ENCODE results near the gene FAM90A26. TPM values are rescaled to one million over a fixed set of nuclear protein-coding genes. Genes with fewer than 3 reads are reported as not detected.
A peak's percentile ranks its signal among the peaks of the same experiment; 100 is the strongest.
"Not testable (repeated sequence)": the region's sequence is repeated elsewhere in the genome, so short reads cannot be mapped to it uniquely, and the experiment has no call there.

The FAM90A26 gene
- total RNA-seq, 1 donor from 2014 or later = not detected

DNA sequence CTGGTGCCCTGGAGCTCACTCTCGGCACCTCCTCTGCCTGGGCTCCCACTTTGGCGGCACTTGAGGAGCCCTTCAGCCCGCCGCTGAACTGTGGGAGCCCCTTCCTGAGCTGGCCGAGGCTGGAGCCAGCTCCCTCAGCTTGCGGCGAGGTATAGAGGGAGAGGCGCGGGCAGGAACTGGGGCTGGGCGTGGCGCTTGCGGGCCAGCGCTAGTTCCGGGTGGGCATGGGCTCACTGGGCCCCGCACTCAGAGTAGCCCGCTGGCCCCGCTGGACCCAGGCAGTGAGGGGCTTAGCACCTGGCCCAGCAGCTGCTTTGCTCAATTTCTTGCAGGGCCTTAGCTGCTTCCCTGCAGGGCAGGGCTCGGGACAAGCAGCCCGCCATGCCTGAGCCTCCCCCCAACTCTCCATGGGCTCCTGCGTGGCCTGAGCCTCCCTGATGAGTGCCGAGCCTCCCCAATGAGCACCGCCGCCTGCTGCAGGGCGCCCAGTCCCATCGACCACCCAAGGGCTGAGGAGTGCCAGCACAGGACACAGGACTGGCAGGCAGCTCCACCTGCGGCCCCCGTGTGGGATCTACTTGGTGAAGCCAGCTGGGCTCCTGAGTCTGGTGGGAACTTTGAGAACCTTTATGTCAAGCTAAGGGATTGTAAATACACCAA, 26.7 kb upstream of the FAM90A26 start:
- intact Hi-C loops (cut with micrococcal nuclease) = no loop called here
- CTCF ChIA-PET = no interaction called here

GRCh38 chr4:9146967-9147366, 23.2 kb upstream of the FAM90A26 start:
- CTCF ChIA-PET = no interaction called here
- ATAC-seq (ENCODE audit: low read depth) = no peak
- Mint-ChIP-seq H3K4me3 (no peak overlapping the region), H3K27ac (no peak overlapping the region), H3K27me3 (no peaks in the 10 kb centered on the region), H3K4me1 (peaks cover 3% of the 10 kb centered on the region), H3K36me3 (ENCODE audit: low read depth) (no peaks in the 10 kb centered on the region), H3K9me3 (no peaks in the 10 kb centered on the region)
- POLR2A ChIA-PET = no interaction called here
- no peak for DNase-seq
- intact Hi-C loops (cut with micrococcal nuclease) = no loop called here
- TF ChIP-seq, protein P1, sequence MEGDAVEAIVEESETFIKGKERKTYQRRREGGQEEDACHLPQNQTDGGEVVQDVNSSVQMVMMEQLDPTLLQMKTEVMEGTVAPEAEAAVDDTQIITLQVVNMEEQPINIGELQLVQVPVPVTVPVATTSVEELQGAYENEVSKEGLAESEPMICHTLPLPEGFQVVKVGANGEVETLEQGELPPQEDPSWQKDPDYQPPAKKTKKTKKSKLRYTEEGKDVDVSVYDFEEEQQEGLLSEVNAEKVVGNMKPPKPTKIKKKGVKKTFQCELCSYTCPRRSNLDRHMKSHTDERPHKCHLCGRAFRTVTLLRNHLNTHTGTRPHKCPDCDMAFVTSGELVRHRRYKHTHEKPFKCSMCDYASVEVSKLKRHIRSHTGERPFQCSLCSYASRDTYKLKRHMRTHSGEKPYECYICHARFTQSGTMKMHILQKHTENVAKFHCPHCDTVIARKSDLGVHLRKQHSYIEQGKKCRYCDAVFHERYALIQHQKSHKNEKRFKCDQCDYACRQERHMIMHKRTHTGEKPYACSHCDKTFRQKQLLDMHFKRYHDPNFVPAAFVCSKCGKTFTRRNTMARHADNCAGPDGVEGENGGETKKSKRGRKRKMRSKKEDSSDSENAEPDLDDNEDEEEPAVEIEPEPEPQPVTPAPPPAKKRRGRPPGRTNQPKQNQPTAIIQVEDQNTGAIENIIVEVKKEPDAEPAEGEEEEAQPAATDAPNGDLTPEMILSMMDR (IDR thresholded peaks at IDR 0.05) = no peak

More for the DNA sequence above, 26.7 kb upstream of the FAM90A26 start:
- TF ChIP-seq, protein P1 (IDR thresholded peaks at IDR 0.05) = no peak
- DNase-seq (no peak), ATAC-seq (ENCODE audit: low read depth) (no peak)
- H3K27ac Mint-ChIP-seq = no peak overlapping the region
- no peak overlapping the region for H3K4me3 Mint-ChIP-seq
- H3K9me3 Mint-ChIP-seq = no peaks in the 10 kb centered on the region
- no peaks in the 10 kb centered on the region for H3K36me3 Mint-ChIP-seq (ENCODE audit: low read depth)
- H3K27me3 Mint-ChIP-seq = no peaks in the 10 kb centered on the region
- POLR2A ChIA-PET = no interaction called here
- no peaks in the 10 kb centered on the region for H3K4me1 Mint-ChIP-seq

GRCh38 chr4:9147368-9147767, 22.8 kb upstream of the FAM90A26 start:
- H3K36me3 Mint-ChIP-seq (ENCODE audit: low read depth); H3K9me3 Mint-ChIP-seq; H3K27ac Mint-ChIP-seq; CTCF ChIA-PET; intact Hi-C loops (cut with micrococcal nuclease); H3K4me1 Mint-ChIP-seq; ATAC-seq (ENCODE audit: low read depth); DNase-seq; POLR2A ChIA-PET; H3K27me3 Mint-ChIP-seq; H3K4me3 Mint-ChIP-seq: not testable (repeated sequence)

GRCh38 chr4:9148611-9149409, 21.4 kb upstream of the FAM90A26 start:
- DNase-seq; H3K4me1 Mint-ChIP-seq; H3K27me3 Mint-ChIP-seq; ATAC-seq (ENCODE audit: low read depth); H3K9me3 Mint-ChIP-seq; POLR2A ChIA-PET; H3K36me3 Mint-ChIP-seq (ENCODE audit: low read depth); H3K27ac Mint-ChIP-seq; intact Hi-C loops (cut with micrococcal nuclease); H3K4me3 Mint-ChIP-seq; CTCF ChIA-PET: not testable (repeated sequence)

DNA sequence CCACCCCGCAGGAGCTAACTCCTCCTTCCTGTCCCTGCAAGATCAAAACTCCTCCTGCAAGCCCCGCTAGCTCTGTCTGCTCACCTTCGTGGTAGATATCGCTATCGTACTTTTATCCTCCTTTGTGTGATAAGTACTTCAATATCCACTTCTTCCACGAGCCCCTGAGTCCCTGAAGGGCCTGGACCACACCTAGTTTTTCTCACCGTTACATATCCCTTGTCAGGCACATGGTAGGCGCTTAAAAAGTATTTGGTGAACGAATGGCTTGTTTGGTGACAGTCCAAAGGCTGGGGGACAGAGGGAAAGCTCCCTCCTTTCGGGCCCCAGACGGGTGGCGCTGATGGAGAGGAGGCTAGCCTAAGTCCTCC, 18.4 kb upstream of the FAM90A26 start:
- H3K27ac Mint-ChIP-seq = peak overlapping the region; percentile 99

GRCh38 chr4:9152180-9153007, 17.8 kb upstream of the FAM90A26 start:
- intact Hi-C loops (cut with micrococcal nuclease); H3K36me3 Mint-ChIP-seq (ENCODE audit: low read depth): not testable (repeated sequence)

More for the DNA sequence above, 18.4 kb upstream of the FAM90A26 start:
- H3K36me3 Mint-ChIP-seq (ENCODE audit: low read depth); H3K27me3 Mint-ChIP-seq; H3K9me3 Mint-ChIP-seq; DNase-seq; intact Hi-C loops (cut with micrococcal nuclease); H3K4me1 Mint-ChIP-seq; CTCF ChIA-PET; ATAC-seq (ENCODE audit: low read depth): not testable (repeated sequence)
- POLR2A ChIA-PET = interaction anchor here (1.1 kb wide), 1 partner anchor 965 kb away, joined by 5 read pairs; the partner anchor contains the start of gene WDR1
- H3K4me3 Mint-ChIP-seq = peak overlapping the region; percentile 95

GRCh38 chr4:9153008-9153570, 17.1 kb upstream of the FAM90A26 start:
- H3K36me3 Mint-ChIP-seq (ENCODE audit: low read depth); intact Hi-C loops (cut with micrococcal nuclease); H3K9me3 Mint-ChIP-seq; H3K4me1 Mint-ChIP-seq; H3K27me3 Mint-ChIP-seq; CTCF ChIA-PET: not testable (repeated sequence)
- POLR2A ChIA-PET = interaction anchor here (1.1 kb wide), 1 partner anchor 964 kb away, joined by 5 read pairs; the partner anchor contains the start of gene WDR1
- Mint-ChIP-seq H3K27ac (peak overlapping the region; percentile 99), H3K4me3 (peak overlapping the region; percentile 95)
- DNase-seq (peak; percentile 94), ATAC-seq (ENCODE audit: low read depth) (peak; percentile 97)

More at GRCh38 chr4:9152180-9153007, 17.8 kb upstream of the FAM90A26 start:
- H3K9me3 Mint-ChIP-seq, H3K27me3 Mint-ChIP-seq, CTCF ChIA-PET, H3K4me1 Mint-ChIP-seq: not testable (repeated sequence)
- DNase-seq (peak; percentile 92), ATAC-seq (ENCODE audit: low read depth) (peak; percentile 78)
- POLR2A ChIA-PET = interaction anchor here (0.6 to 1.1 kb wide), 2 partner anchors 539 to 965 kb away, joined by 3 to 5 read pairs; partner anchors contain the start of gene WDR1
- Mint-ChIP-seq H3K27ac (peak overlapping the region; percentile 99), H3K4me3 (peak overlapping the region; percentile 95)

DNA sequence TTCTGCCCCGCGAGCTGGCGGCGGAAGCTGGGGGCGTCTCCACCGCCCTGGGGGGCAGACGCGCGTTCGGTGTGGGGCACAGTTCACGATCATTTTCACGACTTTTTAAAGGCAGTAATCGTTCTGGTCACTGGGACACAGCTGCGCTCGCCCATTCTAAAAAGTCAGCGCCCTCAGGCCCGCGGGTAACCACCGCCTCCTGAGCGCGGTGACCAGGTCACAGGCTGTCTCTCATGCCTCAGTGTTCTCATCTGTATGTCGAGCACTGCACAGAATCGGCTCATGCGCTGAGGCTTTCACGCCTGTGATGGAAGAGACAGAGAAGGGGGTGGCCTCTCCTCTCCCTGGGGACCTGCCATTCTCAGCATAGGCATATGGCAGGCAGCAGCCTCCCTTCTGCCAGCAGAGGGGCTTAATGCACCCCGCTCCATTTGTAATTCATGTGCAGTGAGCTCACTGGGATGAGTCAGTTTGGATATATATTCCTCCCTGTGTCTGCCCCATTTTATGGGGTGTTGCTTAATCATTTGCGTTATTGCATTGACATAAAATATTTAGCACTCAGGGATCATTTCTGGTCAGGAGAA, 16.5 kb upstream of the FAM90A26 start:
- Mint-ChIP-seq H3K27ac (peak overlapping the region; percentile 61), H3K4me3 (peak overlapping the region; percentile 95)
- CTCF ChIA-PET; H3K36me3 Mint-ChIP-seq (ENCODE audit: low read depth); intact Hi-C loops (cut with micrococcal nuclease); H3K4me1 Mint-ChIP-seq; H3K9me3 Mint-ChIP-seq; ATAC-seq (ENCODE audit: low read depth); POLR2A ChIA-PET; H3K27me3 Mint-ChIP-seq; DNase-seq: not testable (repeated sequence)

GRCh38 chr4:9155101-9155886, 14.9 kb upstream of the FAM90A26 start:
- POLR2A ChIA-PET; H3K4me1 Mint-ChIP-seq; ATAC-seq (ENCODE audit: low read depth); H3K36me3 Mint-ChIP-seq (ENCODE audit: low read depth); H3K27me3 Mint-ChIP-seq; DNase-seq; H3K4me3 Mint-ChIP-seq; H3K9me3 Mint-ChIP-seq; CTCF ChIA-PET; intact Hi-C loops (cut with micrococcal nuclease); H3K27ac Mint-ChIP-seq: not testable (repeated sequence)

Data from activated B cell treated with CpG ODN at 0.5 μM for 24 hours (primary cell).